ENCODE measurements around the gene DENND2A.
"Not testable (repeated sequence)": the region's sequence is repeated elsewhere in the genome, so short reads cannot be mapped to it uniquely, and the experiment has no call there.

- TF ChIP-seq, protein P1, sequence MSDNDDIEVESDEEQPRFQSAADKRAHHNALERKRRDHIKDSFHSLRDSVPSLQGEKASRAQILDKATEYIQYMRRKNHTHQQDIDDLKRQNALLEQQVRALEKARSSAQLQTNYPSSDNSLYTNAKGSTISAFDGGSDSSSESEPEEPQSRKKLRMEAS (IDR thresholded peaks at IDR 0.05) = not testable (repeated sequence)
- not testable (repeated sequence) for TF ChIP-seq CTCF (IDR thresholded peaks at IDR 0.05; ENCODE audit: low read depth, low read length, missing input control); RXRA (IDR thresholded peaks at IDR 0.05); SP1 (IDR thresholded peaks at IDR 0.05); GABPA (IDR thresholded peaks at IDR 0.05 in 1 of 2, conservative IDR thresholded peaks at IDR 0.05 in 1 of 2); ATF3 (IDR thresholded peaks at IDR 0.05); FOXA1 (IDR thresholded peaks at IDR 0.05); ZBTB33 (IDR thresholded peaks at IDR 0.05)
- TF ChIP-seq, protein P2, sequence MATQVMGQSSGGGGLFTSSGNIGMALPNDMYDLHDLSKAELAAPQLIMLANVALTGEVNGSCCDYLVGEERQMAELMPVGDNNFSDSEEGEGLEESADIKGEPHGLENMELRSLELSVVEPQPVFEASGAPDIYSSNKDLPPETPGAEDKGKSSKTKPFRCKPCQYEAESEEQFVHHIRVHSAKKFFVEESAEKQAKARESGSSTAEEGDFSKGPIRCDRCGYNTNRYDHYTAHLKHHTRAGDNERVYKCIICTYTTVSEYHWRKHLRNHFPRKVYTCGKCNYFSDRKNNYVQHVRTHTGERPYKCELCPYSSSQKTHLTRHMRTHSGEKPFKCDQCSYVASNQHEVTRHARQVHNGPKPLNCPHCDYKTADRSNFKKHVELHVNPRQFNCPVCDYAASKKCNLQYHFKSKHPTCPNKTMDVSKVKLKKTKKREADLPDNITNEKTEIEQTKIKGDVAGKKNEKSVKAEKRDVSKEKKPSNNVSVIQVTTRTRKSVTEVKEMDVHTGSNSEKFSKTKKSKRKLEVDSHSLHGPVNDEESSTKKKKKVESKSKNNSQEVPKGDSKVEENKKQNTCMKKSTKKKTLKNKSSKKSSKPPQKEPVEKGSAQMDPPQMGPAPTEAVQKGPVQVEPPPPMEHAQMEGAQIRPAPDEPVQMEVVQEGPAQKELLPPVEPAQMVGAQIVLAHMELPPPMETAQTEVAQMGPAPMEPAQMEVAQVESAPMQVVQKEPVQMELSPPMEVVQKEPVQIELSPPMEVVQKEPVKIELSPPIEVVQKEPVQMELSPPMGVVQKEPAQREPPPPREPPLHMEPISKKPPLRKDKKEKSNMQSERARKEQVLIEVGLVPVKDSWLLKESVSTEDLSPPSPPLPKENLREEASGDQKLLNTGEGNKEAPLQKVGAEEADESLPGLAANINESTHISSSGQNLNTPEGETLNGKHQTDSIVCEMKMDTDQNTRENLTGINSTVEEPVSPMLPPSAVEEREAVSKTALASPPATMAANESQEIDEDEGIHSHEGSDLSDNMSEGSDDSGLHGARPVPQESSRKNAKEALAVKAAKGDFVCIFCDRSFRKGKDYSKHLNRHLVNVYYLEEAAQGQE (IDR thresholded peaks at IDR 0.05) = not testable (repeated sequence)
Measured at GRCh38 chr7:140662938-140663337, 22.3 kb upstream of the DENND2A start.

Data from liver (tissue), 3 donors.